Measurements from ENCODE around the gene ASF1B.

DNA sequence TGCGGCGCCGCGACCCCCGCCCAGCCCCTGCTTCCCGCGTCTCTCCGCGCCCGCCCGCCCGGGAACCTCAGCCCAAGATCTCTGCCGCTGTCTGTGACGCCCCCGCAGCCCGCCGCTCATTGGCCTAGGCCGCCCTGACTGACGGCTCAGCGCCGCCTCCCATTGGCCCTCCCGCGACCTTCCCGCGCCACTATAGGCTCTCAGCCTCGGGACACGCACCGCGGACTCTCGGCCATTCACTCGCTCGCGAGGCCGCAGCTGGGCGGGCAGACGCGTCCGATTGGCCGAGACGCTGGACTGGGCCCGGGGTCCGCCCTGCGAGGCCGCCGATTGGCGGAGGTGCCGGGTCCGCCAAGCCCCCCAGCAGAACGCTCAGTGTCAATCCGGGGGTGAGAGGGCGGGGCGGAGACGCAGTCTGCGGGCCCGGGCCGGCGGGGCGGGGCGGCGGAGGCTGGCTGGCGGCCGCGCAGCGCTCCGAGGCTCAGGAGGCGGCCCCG is 18.7 kb downstream of the ASF1B start, which contains the start of gene PRKACA:
- TF ChIP-seq FOXJ3 (CRISPR knock-in tag; IDR thresholded peaks at IDR 0.05; ENCODE audit: borderline replicate concordance) (no peak), ZNF423 (CRISPR knock-in tag; IDR thresholded peaks at IDR 0.05) (no peak), GRHL2 (CRISPR knock-in tag; IDR thresholded peaks at IDR 0.05; ENCODE audit: insufficient replicate concordance, severe bottlenecking) (no peak), RELA (CRISPR knock-in tag; IDR thresholded peaks at IDR 0.05; ENCODE audit: borderline replicate concordance) (no peak)
- TF ChIP-seq, protein P1, sequence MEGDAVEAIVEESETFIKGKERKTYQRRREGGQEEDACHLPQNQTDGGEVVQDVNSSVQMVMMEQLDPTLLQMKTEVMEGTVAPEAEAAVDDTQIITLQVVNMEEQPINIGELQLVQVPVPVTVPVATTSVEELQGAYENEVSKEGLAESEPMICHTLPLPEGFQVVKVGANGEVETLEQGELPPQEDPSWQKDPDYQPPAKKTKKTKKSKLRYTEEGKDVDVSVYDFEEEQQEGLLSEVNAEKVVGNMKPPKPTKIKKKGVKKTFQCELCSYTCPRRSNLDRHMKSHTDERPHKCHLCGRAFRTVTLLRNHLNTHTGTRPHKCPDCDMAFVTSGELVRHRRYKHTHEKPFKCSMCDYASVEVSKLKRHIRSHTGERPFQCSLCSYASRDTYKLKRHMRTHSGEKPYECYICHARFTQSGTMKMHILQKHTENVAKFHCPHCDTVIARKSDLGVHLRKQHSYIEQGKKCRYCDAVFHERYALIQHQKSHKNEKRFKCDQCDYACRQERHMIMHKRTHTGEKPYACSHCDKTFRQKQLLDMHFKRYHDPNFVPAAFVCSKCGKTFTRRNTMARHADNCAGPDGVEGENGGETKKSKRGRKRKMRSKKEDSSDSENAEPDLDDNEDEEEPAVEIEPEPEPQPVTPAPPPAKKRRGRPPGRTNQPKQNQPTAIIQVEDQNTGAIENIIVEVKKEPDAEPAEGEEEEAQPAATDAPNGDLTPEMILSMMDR (IDR thresholded peaks at IDR 0.05) = no peak
- TF ChIP-seq, protein P2, sequence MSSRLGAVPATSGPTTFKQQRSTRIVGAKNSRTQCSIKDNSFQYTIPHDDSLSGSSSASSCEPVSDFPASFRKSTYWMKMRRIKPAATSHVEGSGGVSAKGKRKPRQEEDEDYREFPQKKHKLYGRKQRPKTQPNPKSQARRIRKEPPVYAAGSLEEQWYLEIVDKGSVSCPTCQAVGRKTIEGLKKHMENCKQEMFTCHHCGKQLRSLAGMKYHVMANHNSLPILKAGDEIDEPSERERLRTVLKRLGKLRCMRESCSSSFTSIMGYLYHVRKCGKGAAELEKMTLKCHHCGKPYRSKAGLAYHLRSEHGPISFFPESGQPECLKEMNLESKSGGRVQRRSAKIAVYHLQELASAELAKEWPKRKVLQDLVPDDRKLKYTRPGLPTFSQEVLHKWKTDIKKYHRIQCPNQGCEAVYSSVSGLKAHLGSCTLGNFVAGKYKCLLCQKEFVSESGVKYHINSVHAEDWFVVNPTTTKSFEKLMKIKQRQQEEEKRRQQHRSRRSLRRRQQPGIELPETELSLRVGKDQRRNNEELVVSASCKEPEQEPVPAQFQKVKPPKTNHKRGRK (CRISPR knock-in tag; IDR thresholded peaks at IDR 0.05; ENCODE audit: borderline replicate concordance) = no peak

Measured in WTC11 (cell line).